Stomach (tissue), 9 donors: ENCODE data around the gene NEDD4L. TPM values are rescaled to one million over a fixed set of nuclear protein-coding genes. Genes with fewer than 3 reads are reported as not detected.

Source experiments
- DNase-seq, 2 donors: peaks; one replicate each; pipeline versions ENCODE4 v3.0.0 to v3.0.0-alpha.2; 2013 to 2019
- H3K27ac ChIP-seq, 5 donors: fragments of 200-600 bp in 4 of 5; sonication (generic) in 4 of 5; one replicate each; pipeline ENCODE4 v1.5.1; 2013 to 2019; ENCODE audit warnings: mild to moderate bottlenecking in 1 of 5, moderate library complexity in 1 of 5
- H3K27me3 ChIP-seq, 3 donors: fragments of 200-600 bp; sonication (generic); one replicate each; pipeline ENCODE4 v1.5.1; 2017 to 2019; ENCODE audit warnings: mixed run types in 1 of 3
- H3K36me3 ChIP-seq, 4 donors: fragments of 200-600 bp; sonication (generic); 1 replicate in 3 of 4; 2 replicates in 1 of 4; pipeline ENCODE4 v1.5.1; 2016 to 2019
- H3K4me1 ChIP-seq, 4 donors: fragments of 200-600 bp; sonication (generic); one replicate each; pipeline ENCODE4 v1.5.1; 2016 to 2019
- H3K4me3 ChIP-seq, 4 donors: fragments of 200-600 bp; sonication (generic) in 3 of 4; one replicate each; pipeline ENCODE4 v1.5.1; 2016 to 2019; ENCODE audit warnings: mild to moderate bottlenecking in 1 of 4
- H3K9me3 ChIP-seq, 4 donors: fragments of 200-600 bp; sonication (generic); one replicate each; pipeline ENCODE4 v1.5.1; 2016 to 2019
- CTCF ChIP-seq, 7 experiments: fragments of 450-650 bp in 4 of 7; fragments of 200-600 bp in 3 of 7; sonication (generic) in 3 of 7; IDR thresholded peaks; one replicate each; pipeline ENCODE4 v1.5.1; 2016 to 2019; ENCODE audit warnings: antibody characterized with exemption in 7 of 7, control low read depth in 2 of 7, mild to moderate bottlenecking in 1 of 7
- EP300 ChIP-seq: sonication (generic); formaldehyde crosslinking; IDR thresholded peaks from one replicate; pipeline ENCODE4 v1.6.1; 2017; ENCODE audit warnings: antibody characterized with exemption
- POLR2A ChIP-seq, 4 donors: fragments of 450-650 bp; IDR thresholded peaks; one replicate each; pipeline ENCODE4 v1.6.1; 2016; ENCODE audit warnings: antibody characterized with exemption in 4 of 4, control low read depth in 2 of 4, mild to moderate bottlenecking in 1 of 4, moderate library complexity in 1 of 4
- POLR2AphosphoS5 ChIP-seq, 3 donors: sonication (generic); formaldehyde crosslinking; IDR thresholded peaks; one replicate each; pipeline ENCODE4 v1.6.1; 2016; ENCODE audit warnings: antibody characterized with exemption in 3 of 3
- WGBS, 5 donors: extraction: QIAGEN DNeasy Blood & Tissue Kit in 3 of 5; methylation state at CpG; one replicate each; pipeline versions ENCODE4 v1.1.5 to v1.1.7; 2013 to 2018; 5-methylcytosine and 5-hydroxymethylcytosine counted together
- intact Hi-C: fragments of 100-400 bp; cut with DNase I; formaldehyde crosslinking; loops from one replicate; pipeline ENCODE4 v1.15.1; 2023; ENCODE audit warnings: low total_unique reads
- polyA plus RNA-seq, 3 donors: library from polyadenylated mRNA; stranded (reverse); fragments of 200-250 nt; gene quantifications; one replicate each; pipeline ENCODE4 v1.2.3, GENCODE V29; 2013
- total RNA-seq, 5 donors: library from RNA; depleted of rRNA; stranded (reverse); fragments of >200 nt; gene quantifications; one replicate each; pipeline versions ENCODE4 v1.1.0 to v1.2.3, GENCODE V29; 2014 to 2016
- donor health status: healthy with polysubstance abuse.
- donor health status: Bipolar disorder and iron deficiency.
- donor health status: healthy.

Gene NEDD4L
- total and polyA plus RNA-seq, 8 donors: 46.1 to 315 (median 129) TPM

- DNase-seq: peak in 1 of 2 donors; percentile 55
- Histone ChIP-seq H3K27ac (peak overlapping the region in 2 of 5 donors; percentile 50 to 56), H3K36me3 (no peaks in the 10 kb centered on the region), H3K4me3 (no peak overlapping the region), H3K27me3 (no peaks in the 10 kb centered on the region), H3K4me1 (peaks cover 0 to 50% (median 25%) of the 10 kb centered on the region in 4 donors), H3K9me3 (no peaks in the 10 kb centered on the region)
- no peak for TF ChIP-seq EP300
- no peak for TF ChIP-seq POLR2AphosphoS5 (IDR thresholded peaks at IDR 0.05)
- peak in 3 of 7 experiments; percentile 16 to 43 (median 39) for TF ChIP-seq CTCF (IDR thresholded peaks at IDR 0.05)
- TF ChIP-seq POLR2A (IDR thresholded peaks at IDR 0.05): no peak
- intact Hi-C loops: no loop called here
- 20 to 39% (median 32%) methylated on average over 4 of the region's 4 CpGs for WGBS, 5 donors
These were observed 7.9 kb downstream of the NEDD4L start for GRCh38 chr18:58051765-58052460.

GRCh38 chr18:58052960-58053359 lies 8.9 kb downstream of the NEDD4L start:
- Histone ChIP-seq H3K4me1 (peaks cover 0 to 40% (median 21%) of the 10 kb centered on the region in 4 donors), H3K9me3 (no peaks in the 10 kb centered on the region), H3K27ac (no peak overlapping the region), H3K27me3 (no peaks in the 10 kb centered on the region), H3K36me3 (no peaks in the 10 kb centered on the region), H3K4me3 (no peak overlapping the region)
- intact Hi-C loops: no loop called here
- TF ChIP-seq POLR2AphosphoS5 (IDR thresholded peaks at IDR 0.05): no peak
- no peak for TF ChIP-seq CTCF (IDR thresholded peaks at IDR 0.05)
- TF ChIP-seq POLR2A (IDR thresholded peaks at IDR 0.05): no peak
- TF ChIP-seq EP300: no peak
- no peak for DNase-seq
- WGBS, 5 donors: 67 to 84% (median 79%) methylated on average over 3 of the region's 3 CpGs

GRCh38 chr18:58054041-58054781 lies 10.2 kb downstream of the NEDD4L start:
- Histone ChIP-seq H3K27ac (no peak overlapping the region), H3K9me3 (no peaks in the 10 kb centered on the region), H3K4me3 (no peak overlapping the region), H3K27me3 (no peaks in the 10 kb centered on the region), H3K36me3 (no peaks in the 10 kb centered on the region), H3K4me1 (peaks cover 0 to 31% (median 15%) of the 10 kb centered on the region in 4 donors)
- intact Hi-C loops: no loop called here
- DNase-seq: no peak
- WGBS, 5 donors: 55 to 68% (median 61%) methylated on average over 8 of the region's 8 CpGs
- no peak for TF ChIP-seq POLR2A (IDR thresholded peaks at IDR 0.05)
- TF ChIP-seq EP300: no peak
- TF ChIP-seq POLR2AphosphoS5 (IDR thresholded peaks at IDR 0.05): no peak
- TF ChIP-seq CTCF (IDR thresholded peaks at IDR 0.05): no peak

- Histone ChIP-seq H3K9me3 (no peaks in the 10 kb centered on the region), H3K36me3 (no peaks in the 10 kb centered on the region), H3K4me1 (peaks cover 0 to 31% (median 13%) of the 10 kb centered on the region in 4 donors), H3K27ac (no peak overlapping the region), H3K27me3 (no peaks in the 10 kb centered on the region), H3K4me3 (no peak overlapping the region)
- intact Hi-C loops: no loop called here
- no peak for DNase-seq
- WGBS, 5 donors: 67 to 86% (median 81%) methylated on average over 4 of the region's 4 CpGs
- TF ChIP-seq CTCF (IDR thresholded peaks at IDR 0.05) (no peak), EP300 (no peak), POLR2AphosphoS5 (IDR thresholded peaks at IDR 0.05) (no peak), POLR2A (IDR thresholded peaks at IDR 0.05) (no peak)
These were observed 12.0 kb downstream of the NEDD4L start for GRCh38 chr18:58055890-58056558.
